ENCODE measurements around the gene NEURL1B.

NEURL1B gene

DNA sequence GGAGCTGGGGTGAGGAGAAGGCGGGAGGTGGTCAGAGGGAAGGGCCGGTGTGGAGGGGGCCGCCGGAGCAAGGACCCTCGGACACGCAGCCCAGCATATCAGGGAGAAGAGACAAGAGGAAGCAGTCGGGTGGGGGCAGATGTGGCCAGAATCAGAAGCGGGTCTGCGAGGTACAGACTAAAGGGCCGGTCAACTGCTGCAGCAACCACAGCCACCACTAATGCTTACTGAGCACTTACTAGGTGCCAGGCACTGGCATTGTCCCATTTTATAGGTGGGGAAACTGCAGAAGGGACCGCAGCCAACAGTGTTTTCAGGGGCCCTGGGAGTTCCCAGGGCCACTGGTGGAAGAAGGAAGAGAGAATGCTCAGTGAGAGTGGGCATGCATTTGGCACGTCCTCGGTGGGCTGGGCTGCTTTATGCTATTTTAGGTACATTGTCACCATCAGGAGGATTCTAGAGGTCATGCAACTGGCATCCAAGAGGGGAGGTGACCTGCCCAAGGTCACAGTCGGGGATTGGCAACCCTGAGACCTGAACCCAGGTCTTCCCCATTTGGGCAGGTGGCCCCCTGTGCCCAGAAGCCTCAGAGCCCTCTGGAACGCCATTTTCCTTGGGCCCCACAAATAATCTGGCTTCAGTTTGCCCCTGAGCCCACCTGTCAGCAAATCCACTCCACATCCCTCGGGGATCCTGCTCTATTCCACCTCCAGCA is 76.6 kb downstream of the NEURL1B start:
- H3K4me1 ChIP-seq (ENCODE audit: control insufficient read depth, insufficient read depth, low read length): peaks cover 7% of the 10 kb centered on the region; the same call in 1 of the 2 replicates

DNA sequence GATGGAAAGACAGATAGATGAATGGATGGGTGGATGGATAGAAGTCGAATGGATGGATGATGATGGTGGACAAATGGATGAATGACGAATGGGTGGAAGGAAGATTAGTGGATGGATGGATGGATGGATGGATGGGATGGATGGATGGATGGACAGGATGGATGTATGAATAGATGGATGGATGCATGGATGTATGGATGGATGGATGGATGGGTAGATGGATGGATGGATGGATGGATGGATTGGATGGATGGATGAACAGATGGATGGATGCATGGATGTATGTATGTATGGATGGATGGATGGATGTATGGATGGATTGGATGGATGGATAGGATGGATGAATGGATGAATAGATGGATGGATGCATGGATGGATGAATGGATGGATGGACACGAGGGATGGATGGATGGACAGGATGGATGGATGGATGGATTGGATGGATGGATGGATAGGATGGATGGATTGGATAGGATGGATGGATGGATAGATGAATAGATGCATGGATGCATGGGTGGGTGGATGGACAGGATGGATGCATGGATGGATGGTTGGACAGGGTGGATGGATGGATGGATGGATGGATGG is 77.6 kb downstream of the NEURL1B start:
- peaks cover 8% of the 10 kb centered on the region; the same call in 1 of the 2 replicates for H3K4me1 ChIP-seq (ENCODE audit: control insufficient read depth, insufficient read depth, low read length)
- ChIA-PET CTCF (interaction anchor here (0.7 to 1.1 kb wide), 2 partner anchors 10 to 221 kb away, joined by 3 to 5 read pairs; no protein-coding TSS in a partner anchor), POLR2A (no interaction called here)
- H3K27ac ChIP-seq (ENCODE audit: extremely low read depth, low read depth, low read length): no peak overlapping the region
- H3K9me3 ChIP-seq (ENCODE audit: control insufficient read depth, insufficient read depth, low read depth, low read length): no peaks in the 10 kb centered on the region
- H3K4me3 ChIP-seq (ENCODE audit: low read depth, low read length): no peak overlapping the region
- H3K36me3 ChIP-seq (ENCODE audit: control insufficient read depth in 2 of 2, insufficient read depth in 1 of 2, low read length in 2 of 2): no peaks in the 10 kb centered on the region
- TF ChIP-seq ZNF830 (tag by site-specific recombination; IDR thresholded peaks at IDR 0.05; ENCODE audit: low read depth) (no peak), GLI4 (tag by site-specific recombination; IDR thresholded peaks at IDR 0.05) (0 out of 2 replicates have a peak, but pooled peaks have one; percentile 45), ZNF423 (tag by site-specific recombination; IDR thresholded peaks at IDR 0.05) (no peak), ZNF146 (tag by site-specific recombination; IDR thresholded peaks at IDR 0.05) (no peak), ZFHX2 (tag by site-specific recombination; conservative IDR thresholded peaks at IDR 0.05) (no peak), ZNF184 (tag by site-specific recombination; IDR thresholded peaks at IDR 0.05) (no peak), IKZF3 (tag by site-specific recombination; IDR thresholded peaks at IDR 0.05) (peak; percentile 21; the same call in 1 of the 2 replicates), ZNF114 (tag by site-specific recombination; IDR thresholded peaks at IDR 0.05) (no peak), ZFP37 (tag by site-specific recombination; IDR thresholded peaks at IDR 0.05) (no peak), ZNF37A (tag by site-specific recombination; IDR thresholded peaks at IDR 0.05) (no peak), ZNF530 (tag by site-specific recombination; IDR thresholded peaks at IDR 0.05; ENCODE audit: low read depth) (no peak), ZNF157 (tag by site-specific recombination; IDR thresholded peaks at IDR 0.05) (no peak), GLIS1 (tag by site-specific recombination; IDR thresholded peaks at IDR 0.05) (no peak), ZNF626 (tag by site-specific recombination; IDR thresholded peaks at IDR 0.05) (no peak), OVOL3 (tag by site-specific recombination; IDR thresholded peaks at IDR 0.05) (no peak), ZNF175 (tag by site-specific recombination; IDR thresholded peaks at IDR 0.05) (no peak), ZNF433 (tag by site-specific recombination; IDR thresholded peaks at IDR 0.05; ENCODE audit: low read depth) (no peak), ZNF521 (tag by site-specific recombination; IDR thresholded peaks at IDR 0.05) (0 out of 2 replicates have a peak, but pooled peaks have one; percentile 30), FEZF1 (tag by site-specific recombination; IDR thresholded peaks at IDR 0.05) (no peak), BCL11B (tag by site-specific recombination; IDR thresholded peaks at IDR 0.05; ENCODE audit: low read depth) (no peak), ZNF16 (tag by site-specific recombination; IDR thresholded peaks at IDR 0.05; ENCODE audit: low read depth) (no peak), GLI2 (tag by site-specific recombination; IDR thresholded peaks at IDR 0.05; ENCODE audit: borderline replicate concordance, low read depth) (no peak), ZBTB20 (tag by site-specific recombination; IDR thresholded peaks at IDR 0.05) (0 out of 2 replicates have a peak, but pooled peaks have one; percentile 21)
- TF ChIP-seq, protein P1, sequence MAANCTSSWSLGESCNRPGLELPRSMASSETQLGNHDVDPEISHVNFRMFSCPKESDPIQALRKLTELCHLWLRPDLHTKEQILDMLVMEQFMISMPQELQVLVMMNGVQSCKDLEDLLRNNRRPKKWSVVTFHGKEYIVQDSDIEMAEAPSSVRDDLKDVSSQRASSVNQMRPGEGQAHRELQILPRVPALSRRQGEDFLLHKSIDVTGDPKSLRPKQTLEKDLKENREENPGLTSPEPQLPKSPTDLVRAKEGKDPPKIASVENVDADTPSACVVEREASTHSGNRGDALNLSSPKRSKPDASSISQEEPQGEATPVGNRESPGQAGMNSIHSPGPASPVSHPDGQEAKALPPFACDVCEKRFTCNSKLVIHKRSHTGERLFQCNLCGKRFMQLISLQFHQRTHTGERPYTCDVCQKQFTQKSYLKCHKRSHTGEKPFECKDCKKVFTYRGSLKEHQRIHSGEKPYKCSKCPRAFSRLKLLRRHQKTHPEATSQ (tag by site-specific recombination; IDR thresholded peaks at IDR 0.05): no peak
- TF ChIP-seq, protein P2, sequence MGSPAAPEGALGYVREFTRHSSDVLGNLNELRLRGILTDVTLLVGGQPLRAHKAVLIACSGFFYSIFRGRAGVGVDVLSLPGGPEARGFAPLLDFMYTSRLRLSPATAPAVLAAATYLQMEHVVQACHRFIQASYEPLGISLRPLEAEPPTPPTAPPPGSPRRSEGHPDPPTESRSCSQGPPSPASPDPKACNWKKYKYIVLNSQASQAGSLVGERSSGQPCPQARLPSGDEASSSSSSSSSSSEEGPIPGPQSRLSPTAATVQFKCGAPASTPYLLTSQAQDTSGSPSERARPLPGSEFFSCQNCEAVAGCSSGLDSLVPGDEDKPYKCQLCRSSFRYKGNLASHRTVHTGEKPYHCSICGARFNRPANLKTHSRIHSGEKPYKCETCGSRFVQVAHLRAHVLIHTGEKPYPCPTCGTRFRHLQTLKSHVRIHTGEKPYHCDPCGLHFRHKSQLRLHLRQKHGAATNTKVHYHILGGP (tag by site-specific recombination; IDR thresholded peaks at IDR 0.05): no peak
- TF ChIP-seq, protein P3, sequence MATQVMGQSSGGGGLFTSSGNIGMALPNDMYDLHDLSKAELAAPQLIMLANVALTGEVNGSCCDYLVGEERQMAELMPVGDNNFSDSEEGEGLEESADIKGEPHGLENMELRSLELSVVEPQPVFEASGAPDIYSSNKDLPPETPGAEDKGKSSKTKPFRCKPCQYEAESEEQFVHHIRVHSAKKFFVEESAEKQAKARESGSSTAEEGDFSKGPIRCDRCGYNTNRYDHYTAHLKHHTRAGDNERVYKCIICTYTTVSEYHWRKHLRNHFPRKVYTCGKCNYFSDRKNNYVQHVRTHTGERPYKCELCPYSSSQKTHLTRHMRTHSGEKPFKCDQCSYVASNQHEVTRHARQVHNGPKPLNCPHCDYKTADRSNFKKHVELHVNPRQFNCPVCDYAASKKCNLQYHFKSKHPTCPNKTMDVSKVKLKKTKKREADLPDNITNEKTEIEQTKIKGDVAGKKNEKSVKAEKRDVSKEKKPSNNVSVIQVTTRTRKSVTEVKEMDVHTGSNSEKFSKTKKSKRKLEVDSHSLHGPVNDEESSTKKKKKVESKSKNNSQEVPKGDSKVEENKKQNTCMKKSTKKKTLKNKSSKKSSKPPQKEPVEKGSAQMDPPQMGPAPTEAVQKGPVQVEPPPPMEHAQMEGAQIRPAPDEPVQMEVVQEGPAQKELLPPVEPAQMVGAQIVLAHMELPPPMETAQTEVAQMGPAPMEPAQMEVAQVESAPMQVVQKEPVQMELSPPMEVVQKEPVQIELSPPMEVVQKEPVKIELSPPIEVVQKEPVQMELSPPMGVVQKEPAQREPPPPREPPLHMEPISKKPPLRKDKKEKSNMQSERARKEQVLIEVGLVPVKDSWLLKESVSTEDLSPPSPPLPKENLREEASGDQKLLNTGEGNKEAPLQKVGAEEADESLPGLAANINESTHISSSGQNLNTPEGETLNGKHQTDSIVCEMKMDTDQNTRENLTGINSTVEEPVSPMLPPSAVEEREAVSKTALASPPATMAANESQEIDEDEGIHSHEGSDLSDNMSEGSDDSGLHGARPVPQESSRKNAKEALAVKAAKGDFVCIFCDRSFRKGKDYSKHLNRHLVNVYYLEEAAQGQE (tag by site-specific recombination; IDR thresholded peaks at IDR 0.05): no peak

More for the DNA sequence above, 76.6 kb downstream of the NEURL1B start:
- H3K9me3 ChIP-seq (ENCODE audit: control insufficient read depth, insufficient read depth, low read depth, low read length): no peaks in the 10 kb centered on the region
- no peak overlapping the region for H3K4me3 ChIP-seq (ENCODE audit: low read depth, low read length)
- CTCF ChIA-PET: interaction anchor here (0.6 to 2.0 kb wide), 29 partner anchors 7 to 265 kb away, joined by 3 to 31 read pairs (median 6); no protein-coding TSS in a partner anchor
- TF ChIP-seq ZFHX2 (tag by site-specific recombination; conservative IDR thresholded peaks at IDR 0.05) (0 out of 2 replicates have a peak, but pooled peaks have one; percentile 23), BCL11B (tag by site-specific recombination; IDR thresholded peaks at IDR 0.05; ENCODE audit: low read depth) (no peak), ZNF664 (tag by site-specific recombination; IDR thresholded peaks at IDR 0.05) (peak; percentile 61; the same call in 1 of the 2 replicates), FEZF1 (tag by site-specific recombination; IDR thresholded peaks at IDR 0.05) (no peak), EGR2 (tag by site-specific recombination; IDR thresholded peaks at IDR 0.05; ENCODE audit: low read depth) (0 out of 2 replicates have a peak, but pooled peaks have one; percentile 7), IKZF3 (tag by site-specific recombination; IDR thresholded peaks at IDR 0.05) (no peak), ZNF394 (tag by site-specific recombination; IDR thresholded peaks at IDR 0.05; ENCODE audit: borderline replicate concordance) (no peak)
- no peaks in the 10 kb centered on the region for H3K36me3 ChIP-seq (ENCODE audit: control insufficient read depth in 2 of 2, insufficient read depth in 1 of 2, low read length in 2 of 2)
- no peak overlapping the region for H3K27ac ChIP-seq (ENCODE audit: extremely low read depth, low read depth, low read length)
- POLR2A ChIA-PET: interaction anchor here (1.0 to 1.6 kb wide), 4 partner anchors 49 to 242 kb away, joined by 4 to 14 read pairs (median 6); partner anchors contain the start of genes DUSP1 and RPL26L1
